CD4-positive, CD25-positive, alpha-beta regulatory T cell (primary cell): ENCODE measurements around the gene RRBP1. TPM values are rescaled to one million over a fixed set of nuclear protein-coding genes. Genes with fewer than 3 reads are reported as not detected.

Experiments used
- ATAC-seq, 2 donors: fragments of 150-1000 bp; cut with Tn5 transposase; one replicate each; pipeline ENCODE4 v1.10.0; 2021; ENCODE audit warnings: low read depth in 2 of 2, moderate number of reproducible peaks in 2 of 2, moderate library complexity in 1 of 2
- DNase-seq, 3 donors: peaks; one replicate each; pipeline versions ENCODE4 v3.0.0 to v3.0.0-alpha.2; 2012 to 2022; ENCODE audit warnings: mixed read lengths in 1 of 3
- H3K27ac ChIP-seq: one replicate; pipeline ENCODE4 v1.7.0; 2013; ENCODE audit warnings: mild to moderate bottlenecking, low read length; ENCODE audit not compliant: insufficient read depth, poor library complexity, severe bottlenecking
- H3K27me3 ChIP-seq: one replicate; pipeline ENCODE4 v1.7.0; 2013; ENCODE audit warnings: low read length; ENCODE audit not compliant: control insufficient read depth, insufficient read depth
- H3K36me3 ChIP-seq: one replicate; pipeline ENCODE4 v1.7.0; 2013; ENCODE audit warnings: mild to moderate bottlenecking, low read length, moderate library complexity; ENCODE audit not compliant: control insufficient read depth, insufficient read depth
- H3K4me1 ChIP-seq: 2 replicates; pipeline ENCODE4 v1.7.0; 2013; ENCODE audit warnings: mild to moderate bottlenecking, low read length; ENCODE audit not compliant: insufficient read depth, control insufficient read depth, poor library complexity, severe bottlenecking
- H3K4me3 ChIP-seq: one replicate; pipeline ENCODE4 v1.7.0; 2013; ENCODE audit warnings: low read depth, mild to moderate bottlenecking, low read length, moderate library complexity
- H3K9me3 ChIP-seq, 2 experiments: 1 replicate in 1 of 2; 2 replicates in 1 of 2; pipeline ENCODE4 v1.7.0; 2013; ENCODE audit warnings: low read length in 2 of 2, mild to moderate bottlenecking in 1 of 2, moderate library complexity in 1 of 2; ENCODE audit not compliant: control insufficient read depth in 2 of 2
- H3K27ac Mint-ChIP-seq, 3 donors: one replicate each; pipeline ENCODE4 v1.8.0; 2020 to 2022; ENCODE audit warnings: mild to moderate bottlenecking in 3 of 3, mixed read lengths in 3 of 3, moderate library complexity in 2 of 3
- H3K27me3 Mint-ChIP-seq: one replicate; pipeline ENCODE4 v1.8.0; 2022; ENCODE audit warnings: mild to moderate bottlenecking, mixed read lengths
- H3K36me3 Mint-ChIP-seq: one replicate; pipeline ENCODE4 v1.8.0; 2020; ENCODE audit warnings: mixed read lengths
- H3K4me1 Mint-ChIP-seq, 4 donors: one replicate each; pipeline ENCODE4 v1.8.0; 2020 to 2022; ENCODE audit warnings: mixed read lengths in 4 of 4, mild to moderate bottlenecking in 1 of 4
- H3K4me3 Mint-ChIP-seq, 4 donors: one replicate each; pipeline ENCODE4 v1.8.0; 2020 to 2022; ENCODE audit warnings: mild to moderate bottlenecking in 4 of 4, mixed read lengths in 4 of 4, moderate library complexity in 3 of 4
- H3K9me3 Mint-ChIP-seq, 7 donors: one replicate each; pipeline ENCODE4 v1.8.0; 2020 to 2022; ENCODE audit warnings: mixed read lengths in 7 of 7, mild to moderate bottlenecking in 3 of 7, moderate library complexity in 2 of 7
- polyA plus RNA-seq, 4 donors: library from polyadenylated mRNA; unstranded; fragments of 300-500 nt; fragmentation: Illumina TruSeq; gene quantifications; one replicate each; pipeline ENCODE4 v1.2.3, GENCODE V29; 2021
- total RNA-seq: library from RNA; stranded (reverse); gene quantifications from one replicate; pipeline ENCODE4 v1.2.3, GENCODE V29; 2022

Gene RRBP1
- total and polyA plus RNA-seq, 5 donors from 2014 or later = 0.60 to 33.6 (median 1.8) TPM

GRCh38 chr20:17673084-17673483 lies 9.0 kb downstream of the RRBP1 start:
- no peak overlapping the region for H3K27ac ChIP-seq
- H3K9me3 ChIP-seq = no peaks in the 10 kb centered on the region
- no peaks in the 10 kb centered on the region for H3K36me3 ChIP-seq
- ATAC-seq = no peak
- no peak overlapping the region for H3K4me3 Mint-ChIP-seq
- H3K27me3 Mint-ChIP-seq = peaks cover 4% of the 10 kb centered on the region
- no peaks in the 10 kb centered on the region for H3K9me3 Mint-ChIP-seq
- no peaks in the 10 kb centered on the region for H3K27me3 ChIP-seq
- H3K36me3 Mint-ChIP-seq = peaks cover 11% of the 10 kb centered on the region
- H3K27ac Mint-ChIP-seq = peak overlapping the region in 1 of 3 donors; percentile 23
- DNase-seq = no peak
- H3K4me1 Mint-ChIP-seq = peaks cover 2 to 8% (median 4%) of the 10 kb centered on the region in 4 donors
- no peak overlapping the region for H3K4me3 ChIP-seq
- no peaks in the 10 kb centered on the region for H3K4me1 ChIP-seq

GRCh38 chr20:17671565-17671964 lies 10.5 kb downstream of the RRBP1 start:
- Histone ChIP-seq H3K27me3 (no peaks in the 10 kb centered on the region), H3K9me3 (no peaks in the 10 kb centered on the region), H3K4me1 (no peaks in the 10 kb centered on the region), H3K4me3 (no peak overlapping the region), H3K36me3 (no peaks in the 10 kb centered on the region), H3K27ac (no peak overlapping the region)
- peaks cover 4% of the 10 kb centered on the region for H3K27me3 Mint-ChIP-seq
- no peak overlapping the region for H3K4me3 Mint-ChIP-seq
- peaks cover 2 to 14% (median 4%) of the 10 kb centered on the region in 4 donors for H3K4me1 Mint-ChIP-seq
- DNase-seq = no peak
- H3K9me3 Mint-ChIP-seq = no peaks in the 10 kb centered on the region
- peaks cover 11% of the 10 kb centered on the region for H3K36me3 Mint-ChIP-seq
- H3K27ac Mint-ChIP-seq = no peak overlapping the region
- no peak for ATAC-seq

- Histone ChIP-seq H3K9me3 (no peaks in the 10 kb centered on the region), H3K27ac (no peak overlapping the region), H3K4me1 (no peaks in the 10 kb centered on the region), H3K27me3 (no peaks in the 10 kb centered on the region), H3K36me3 (no peaks in the 10 kb centered on the region), H3K4me3 (no peak overlapping the region)
- Mint-ChIP-seq H3K4me1 (peaks cover 5 to 19% (median 6%) of the 10 kb centered on the region in 4 donors), H3K4me3 (no peak overlapping the region), H3K27ac (peak overlapping the region in 1 of 3 donors; percentile 77), H3K9me3 (no peaks in the 10 kb centered on the region), H3K36me3 (peaks cover 11% of the 10 kb centered on the region), H3K27me3 (peaks cover 4% of the 10 kb centered on the region)
- ATAC-seq = no peak
- DNase-seq = no peak
These were observed 11.0 kb downstream of the RRBP1 start for GRCh38 chr20:17671011-17671410.

- peaks cover 7% of the 10 kb centered on the region for H3K4me1 ChIP-seq
- DNase-seq = no peak
- no peak overlapping the region for H3K4me3 Mint-ChIP-seq
- peak overlapping the region in 1 of 3 donors; percentile 0 for H3K27ac Mint-ChIP-seq
- peaks cover 8 to 25% (median 17%) of the 10 kb centered on the region in 4 donors for H3K4me1 Mint-ChIP-seq
- no peak overlapping the region for H3K27ac ChIP-seq
- H3K9me3 ChIP-seq = no peaks in the 10 kb centered on the region
- ATAC-seq = no peak
- H3K27me3 ChIP-seq = no peaks in the 10 kb centered on the region
- peaks cover 11% of the 10 kb centered on the region for H3K36me3 Mint-ChIP-seq
- H3K9me3 Mint-ChIP-seq = no peaks in the 10 kb centered on the region
- no peaks in the 10 kb centered on the region for H3K36me3 ChIP-seq
- peaks cover 4% of the 10 kb centered on the region for H3K27me3 Mint-ChIP-seq
- H3K4me3 ChIP-seq = no peak overlapping the region
These were observed 12.6 kb downstream of the RRBP1 start for GRCh38 chr20:17669306-17669931.

GRCh38 chr20:17668432-17668831 lies 13.6 kb downstream of the RRBP1 start:
- H3K36me3 ChIP-seq = no peaks in the 10 kb centered on the region
- Mint-ChIP-seq H3K4me3 (no peak overlapping the region), H3K27me3 (peaks cover 1% of the 10 kb centered on the region), H3K27ac (peak overlapping the region in 1 of 3 donors; percentile 0), H3K36me3 (peaks cover 11% of the 10 kb centered on the region), H3K4me1 (peaks cover 5 to 30% (median 23%) of the 10 kb centered on the region in 4 donors), H3K9me3 (no peaks in the 10 kb centered on the region)
- peaks cover 7% of the 10 kb centered on the region for H3K4me1 ChIP-seq
- no peak overlapping the region for H3K27ac ChIP-seq
- H3K9me3 ChIP-seq = no peaks in the 10 kb centered on the region
- DNase-seq (no peak), ATAC-seq (no peak)
- no peak overlapping the region for H3K4me3 ChIP-seq
- no peaks in the 10 kb centered on the region for H3K27me3 ChIP-seq

GRCh38 chr20:17667445-17667844 lies 14.6 kb downstream of the RRBP1 start:
- Mint-ChIP-seq H3K9me3 (no peaks in the 10 kb centered on the region), H3K27me3 (no peaks in the 10 kb centered on the region), H3K27ac (peak overlapping the region in 1 of 3 donors; percentile 84), H3K4me3 (no peak overlapping the region), H3K4me1 (peaks cover 5 to 30% (median 19%) of the 10 kb centered on the region in 4 donors), H3K36me3 (peaks cover 11% of the 10 kb centered on the region)
- Histone ChIP-seq H3K27me3 (no peaks in the 10 kb centered on the region), H3K36me3 (no peaks in the 10 kb centered on the region), H3K4me1 (peaks cover 7% of the 10 kb centered on the region), H3K9me3 (no peaks in the 10 kb centered on the region), H3K4me3 (no peak overlapping the region), H3K27ac (no peak overlapping the region)
- DNase-seq (no peak), ATAC-seq (no peak)

GRCh38 chr20:17666481-17666880 lies 15.6 kb downstream of the RRBP1 start:
- Mint-ChIP-seq H3K4me1 (peaks cover 5 to 32% (median 22%) of the 10 kb centered on the region in 4 donors), H3K4me3 (no peak overlapping the region), H3K36me3 (peaks cover 11% of the 10 kb centered on the region), H3K9me3 (no peaks in the 10 kb centered on the region), H3K27me3 (no peaks in the 10 kb centered on the region), H3K27ac (no peak overlapping the region)
- no peak for ATAC-seq
- no peaks in the 10 kb centered on the region for H3K36me3 ChIP-seq
- DNase-seq = no peak
- H3K27me3 ChIP-seq = no peaks in the 10 kb centered on the region
- H3K4me1 ChIP-seq = peaks cover 7% of the 10 kb centered on the region
- H3K4me3 ChIP-seq = no peak overlapping the region
- H3K9me3 ChIP-seq = no peaks in the 10 kb centered on the region
- no peak overlapping the region for H3K27ac ChIP-seq

GRCh38 chr20:17665756-17666155 lies 16.3 kb downstream of the RRBP1 start:
- ATAC-seq = peak in 1 of 2 donors; percentile 40
- no peaks in the 10 kb centered on the region for H3K27me3 Mint-ChIP-seq

More at GRCh38 chr20:17665756-17666155, 16.3 kb downstream of the RRBP1 start:
- Histone ChIP-seq H3K4me3 (no peak overlapping the region), H3K27me3 (no peaks in the 10 kb centered on the region), H3K36me3 (no peaks in the 10 kb centered on the region), H3K9me3 (no peaks in the 10 kb centered on the region), H3K4me1 (peaks cover 7% of the 10 kb centered on the region), H3K27ac (no peak overlapping the region)
- Mint-ChIP-seq H3K9me3 (no peaks in the 10 kb centered on the region), H3K27ac (peak overlapping the region in 1 of 3 donors; percentile 45), H3K4me3 (no peak overlapping the region), H3K36me3 (peaks cover 9% of the 10 kb centered on the region), H3K4me1 (peaks cover 5 to 33% (median 20%) of the 10 kb centered on the region in 4 donors)
- peak in 1 of 3 donors; percentile 27 for DNase-seq
